ENCODE results near the gene TRPM7. TPM values are rescaled to one million over a fixed set of nuclear protein-coding genes. Genes with fewer than 3 reads are reported as not detected.

The TRPM7 gene
- total and polyA plus RNA-seq, 9 of the 15 experiments (the other 6 are each of a cell fraction or from before 2014, with no cell fraction given): 12.3 to 59.2 (median 31.5) TPM

DNA sequence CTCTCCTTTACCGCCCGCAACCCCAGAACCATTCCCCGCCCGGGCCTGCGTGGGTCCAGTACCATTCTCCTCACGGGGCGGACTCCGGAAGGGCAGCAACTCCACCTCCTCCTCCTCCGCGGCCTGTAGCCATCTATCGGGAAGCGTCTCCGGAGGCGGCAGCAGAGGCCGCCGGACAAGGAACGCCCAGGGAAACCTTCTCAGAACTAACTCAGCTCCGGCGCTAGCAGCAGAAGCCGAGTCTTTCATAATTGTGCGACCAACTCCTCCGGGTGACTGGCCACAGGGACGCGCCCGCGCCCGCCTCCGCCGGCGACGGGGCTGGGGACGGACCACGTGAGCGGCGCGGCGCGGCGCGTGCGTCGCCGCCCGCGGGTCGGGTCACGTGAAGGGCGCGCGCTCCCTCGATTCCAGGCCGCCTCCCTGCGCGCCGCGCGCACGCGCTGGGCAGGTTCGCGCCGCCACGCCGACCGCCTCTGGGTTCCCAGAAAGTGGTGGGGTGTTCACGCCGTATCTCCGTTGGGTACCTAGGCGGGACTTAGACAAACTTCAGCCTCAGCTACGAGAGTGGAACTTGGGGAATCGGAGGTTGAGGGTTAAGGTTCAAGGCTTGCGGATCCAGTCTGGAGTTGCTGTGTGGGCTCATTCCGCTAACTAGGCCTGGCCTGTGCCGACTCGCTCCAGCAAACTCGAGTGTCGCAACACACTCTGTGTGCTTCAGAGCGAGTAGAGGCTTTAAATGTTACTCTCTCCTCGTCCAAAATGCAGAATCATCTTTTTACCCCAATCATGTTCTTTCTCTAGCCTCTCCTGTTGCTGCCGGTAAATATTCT, at the start of gene TRPM7 (continued):
- TF ChIP-seq, protein P1, sequence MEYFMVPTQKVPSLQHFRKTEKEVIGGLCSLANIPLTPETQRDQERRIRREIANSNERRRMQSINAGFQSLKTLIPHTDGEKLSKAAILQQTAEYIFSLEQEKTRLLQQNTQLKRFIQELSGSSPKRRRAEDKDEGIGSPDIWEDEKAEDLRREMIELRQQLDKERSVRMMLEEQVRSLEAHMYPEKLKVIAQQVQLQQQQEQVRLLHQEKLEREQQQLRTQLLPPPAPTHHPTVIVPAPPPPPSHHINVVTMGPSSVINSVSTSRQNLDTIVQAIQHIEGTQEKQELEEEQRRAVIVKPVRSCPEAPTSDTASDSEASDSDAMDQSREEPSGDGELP (CRISPR knock-in tag; IDR thresholded peaks at IDR 0.05; ENCODE audit: borderline replicate concordance): no peak; the same call in 1 of the 2 replicates
- TF ChIP-seq NFE2L1 (tag; IDR thresholded peaks at IDR 0.05; ENCODE audit: borderline replicate concordance, low read depth): no peak
- TF ChIP-seq, protein P2, sequence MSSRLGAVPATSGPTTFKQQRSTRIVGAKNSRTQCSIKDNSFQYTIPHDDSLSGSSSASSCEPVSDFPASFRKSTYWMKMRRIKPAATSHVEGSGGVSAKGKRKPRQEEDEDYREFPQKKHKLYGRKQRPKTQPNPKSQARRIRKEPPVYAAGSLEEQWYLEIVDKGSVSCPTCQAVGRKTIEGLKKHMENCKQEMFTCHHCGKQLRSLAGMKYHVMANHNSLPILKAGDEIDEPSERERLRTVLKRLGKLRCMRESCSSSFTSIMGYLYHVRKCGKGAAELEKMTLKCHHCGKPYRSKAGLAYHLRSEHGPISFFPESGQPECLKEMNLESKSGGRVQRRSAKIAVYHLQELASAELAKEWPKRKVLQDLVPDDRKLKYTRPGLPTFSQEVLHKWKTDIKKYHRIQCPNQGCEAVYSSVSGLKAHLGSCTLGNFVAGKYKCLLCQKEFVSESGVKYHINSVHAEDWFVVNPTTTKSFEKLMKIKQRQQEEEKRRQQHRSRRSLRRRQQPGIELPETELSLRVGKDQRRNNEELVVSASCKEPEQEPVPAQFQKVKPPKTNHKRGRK (tag; IDR thresholded peaks at IDR 0.05): peak; percentile 33; the same call in 1 of the 2 replicates
- TF ChIP-seq, protein P3, sequence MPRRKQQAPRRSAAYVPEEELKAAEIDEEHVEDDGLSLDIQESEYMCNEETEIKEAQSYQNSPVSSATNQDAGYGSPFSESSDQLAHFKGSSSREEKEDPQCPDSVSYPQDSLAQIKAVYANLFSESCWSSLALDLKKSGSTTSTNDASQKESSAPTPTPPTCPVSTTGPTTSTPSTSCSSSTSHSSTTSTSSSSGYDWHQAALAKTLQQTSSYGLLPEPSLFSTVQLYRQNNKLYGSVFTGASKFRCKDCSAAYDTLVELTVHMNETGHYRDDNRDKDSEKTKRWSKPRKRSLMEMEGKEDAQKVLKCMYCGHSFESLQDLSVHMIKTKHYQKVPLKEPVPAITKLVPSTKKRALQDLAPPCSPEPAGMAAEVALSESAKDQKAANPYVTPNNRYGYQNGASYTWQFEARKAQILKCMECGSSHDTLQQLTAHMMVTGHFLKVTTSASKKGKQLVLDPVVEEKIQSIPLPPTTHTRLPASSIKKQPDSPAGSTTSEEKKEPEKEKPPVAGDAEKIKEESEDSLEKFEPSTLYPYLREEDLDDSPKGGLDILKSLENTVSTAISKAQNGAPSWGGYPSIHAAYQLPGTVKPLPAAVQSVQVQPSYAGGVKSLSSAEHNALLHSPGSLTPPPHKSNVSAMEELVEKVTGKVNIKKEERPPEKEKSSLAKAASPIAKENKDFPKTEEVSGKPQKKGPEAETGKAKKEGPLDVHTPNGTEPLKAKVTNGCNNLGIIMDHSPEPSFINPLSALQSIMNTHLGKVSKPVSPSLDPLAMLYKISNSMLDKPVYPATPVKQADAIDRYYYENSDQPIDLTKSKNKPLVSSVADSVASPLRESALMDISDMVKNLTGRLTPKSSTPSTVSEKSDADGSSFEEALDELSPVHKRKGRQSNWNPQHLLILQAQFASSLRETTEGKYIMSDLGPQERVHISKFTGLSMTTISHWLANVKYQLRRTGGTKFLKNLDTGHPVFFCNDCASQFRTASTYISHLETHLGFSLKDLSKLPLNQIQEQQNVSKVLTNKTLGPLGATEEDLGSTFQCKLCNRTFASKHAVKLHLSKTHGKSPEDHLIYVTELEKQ (CRISPR knock-in tag; IDR thresholded peaks at IDR 0.05): 0 out of 2 replicates have a peak, but pooled peaks have one; percentile 31
- TF ChIP-seq, protein P4, sequence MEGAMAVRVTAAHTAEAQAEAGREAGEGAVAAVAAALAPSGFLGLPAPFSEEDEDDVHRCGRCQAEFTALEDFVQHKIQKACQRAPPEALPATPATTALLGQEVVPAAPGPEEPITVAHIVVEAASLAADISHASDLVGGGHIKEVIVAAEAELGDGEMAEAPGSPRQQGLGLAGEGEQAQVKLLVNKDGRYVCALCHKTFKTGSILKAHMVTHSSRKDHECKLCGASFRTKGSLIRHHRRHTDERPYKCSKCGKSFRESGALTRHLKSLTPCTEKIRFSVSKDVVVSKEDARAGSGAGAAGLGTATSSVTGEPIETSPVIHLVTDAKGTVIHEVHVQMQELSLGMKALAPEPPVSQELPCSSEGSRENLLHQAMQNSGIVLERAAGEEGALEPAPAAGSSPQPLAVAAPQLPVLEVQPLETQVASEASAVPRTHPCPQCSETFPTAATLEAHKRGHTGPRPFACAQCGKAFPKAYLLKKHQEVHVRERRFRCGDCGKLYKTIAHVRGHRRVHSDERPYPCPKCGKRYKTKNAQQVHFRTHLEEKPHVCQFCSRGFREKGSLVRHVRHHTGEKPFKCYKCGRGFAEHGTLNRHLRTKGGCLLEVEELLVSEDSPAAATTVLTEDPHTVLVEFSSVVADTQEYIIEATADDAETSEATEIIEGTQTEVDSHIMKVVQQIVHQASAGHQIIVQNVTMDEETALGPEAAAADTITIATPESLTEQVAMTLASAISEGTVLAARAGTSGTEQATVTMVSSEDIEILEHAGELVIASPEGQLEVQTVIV (CRISPR knock-in tag; IDR thresholded peaks at IDR 0.05; ENCODE audit: borderline replicate concordance): 0 out of 2 replicates have a peak, but pooled peaks have one; percentile 58
- TF ChIP-seq TEAD2 (tag; IDR thresholded peaks at IDR 0.05): no peak
- peak; percentile 71; the same call in 1 of the 2 replicates for TF ChIP-seq XRCC5 (IDR thresholded peaks at IDR 0.05; ENCODE audit: low read depth, low read length)
- no peak for TF ChIP-seq BRF1 (IDR thresholded peaks at IDR 0.05; ENCODE audit: borderline replicate concordance, extremely low read depth, insufficient read length)
- peak; percentile 32 for TF ChIP-seq NEUROD1 (IDR thresholded peaks at IDR 0.05; ENCODE audit: borderline replicate concordance, low read depth, low read length, partially characterized antibody)
- TF ChIP-seq ILK (tag; IDR thresholded peaks at IDR 0.05; ENCODE audit: borderline replicate concordance, low read depth): no peak
- TF ChIP-seq, protein P5, sequence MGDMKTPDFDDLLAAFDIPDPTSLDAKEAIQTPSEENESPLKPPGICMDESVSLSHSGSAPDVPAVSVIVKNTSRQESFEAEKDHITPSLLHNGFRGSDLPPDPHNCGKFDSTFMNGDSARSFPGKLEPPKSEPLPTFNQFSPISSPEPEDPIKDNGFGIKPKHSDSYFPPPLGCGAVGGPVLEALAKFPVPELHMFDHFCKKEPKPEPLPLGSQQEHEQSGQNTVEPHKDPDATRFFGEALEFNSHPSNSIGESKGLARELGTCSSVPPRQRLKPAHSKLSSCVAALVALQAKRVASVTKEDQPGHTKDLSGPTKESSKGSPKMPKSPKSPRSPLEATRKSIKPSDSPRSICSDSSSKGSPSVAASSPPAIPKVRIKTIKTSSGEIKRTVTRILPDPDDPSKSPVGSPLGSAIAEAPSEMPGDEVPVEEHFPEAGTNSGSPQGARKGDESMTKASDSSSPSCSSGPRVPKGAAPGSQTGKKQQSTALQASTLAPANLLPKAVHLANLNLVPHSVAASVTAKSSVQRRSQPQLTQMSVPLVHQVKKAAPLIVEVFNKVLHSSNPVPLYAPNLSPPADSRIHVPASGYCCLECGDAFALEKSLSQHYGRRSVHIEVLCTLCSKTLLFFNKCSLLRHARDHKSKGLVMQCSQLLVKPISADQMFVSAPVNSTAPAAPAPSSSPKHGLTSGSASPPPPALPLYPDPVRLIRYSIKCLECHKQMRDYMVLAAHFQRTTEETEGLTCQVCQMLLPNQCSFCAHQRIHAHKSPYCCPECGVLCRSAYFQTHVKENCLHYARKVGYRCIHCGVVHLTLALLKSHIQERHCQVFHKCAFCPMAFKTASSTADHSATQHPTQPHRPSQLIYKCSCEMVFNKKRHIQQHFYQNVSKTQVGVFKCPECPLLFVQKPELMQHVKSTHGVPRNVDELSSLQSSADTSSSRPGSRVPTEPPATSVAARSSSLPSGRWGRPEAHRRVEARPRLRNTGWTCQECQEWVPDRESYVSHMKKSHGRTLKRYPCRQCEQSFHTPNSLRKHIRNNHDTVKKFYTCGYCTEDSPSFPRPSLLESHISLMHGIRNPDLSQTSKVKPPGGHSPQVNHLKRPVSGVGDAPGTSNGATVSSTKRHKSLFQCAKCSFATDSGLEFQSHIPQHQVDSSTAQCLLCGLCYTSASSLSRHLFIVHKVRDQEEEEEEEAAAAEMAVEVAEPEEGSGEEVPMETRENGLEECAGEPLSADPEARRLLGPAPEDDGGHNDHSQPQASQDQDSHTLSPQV (IDR thresholded peaks at IDR 0.05): peak; percentile 92
